MM.1S (cell line): ENCODE measurements around the gene SLC6A12.
"Not testable (repeated sequence)": the region's sequence is repeated elsewhere in the genome, so short reads cannot be mapped to it uniquely, and the experiment has no call there.

Experiments used
- DNase-seq: peaks from one replicate; pipeline ENCODE4 v3.0.0-alpha.2; 2015
- H2AFZ ChIP-seq: fragments of 300-600 bp; sonication (generic); 2 replicates; pipeline ENCODE4 v1.6.0; 2016; ENCODE audit warnings: antibody characterized with exemption, low read length
- H3F3A ChIP-seq: fragments of 300-600 bp; sonication (generic); 2 replicates; pipeline ENCODE4 v1.6.1; 2016; ENCODE audit warnings: mild to moderate bottlenecking, antibody characterized with exemption, low read length, moderate library complexity, mixed read lengths; ENCODE audit not compliant: insufficient read depth
- H3K27ac ChIP-seq: fragments of 300-600 bp; sonication (generic); 2 replicates; pipeline ENCODE4 v1.5.1; 2016; ENCODE audit warnings: mild to moderate bottlenecking, low read length
- H3K27me3 ChIP-seq: fragments of 300-600 bp; sonication (generic); replicated peaks from 2 replicates; pipeline ENCODE4 v1.6.0; 2016; ENCODE audit warnings: low read length; ENCODE audit not compliant: insufficient read depth
- H3K36me3 ChIP-seq: fragments of 300-600 bp; sonication (generic); replicated peaks from 2 replicates; pipeline ENCODE4 v1.6.1; 2016; ENCODE audit warnings: mild to moderate bottlenecking, low read length, mixed read lengths; ENCODE audit not compliant: insufficient read depth
- H3K4me1 ChIP-seq: fragments of 300-600 bp; sonication (generic); 2 replicates; pipeline ENCODE4 v1.6.1; 2016; ENCODE audit warnings: low read length, mixed read lengths
- H3K4me2 ChIP-seq: fragments of 300-600 bp; sonication (generic); 2 replicates; pipeline ENCODE4 v1.6.0; 2016; ENCODE audit warnings: low read depth, low read length
- H3K4me3 ChIP-seq: fragments of 300-600 bp; sonication (generic); 2 replicates; pipeline ENCODE4 v1.5.1; 2016; ENCODE audit warnings: low read length, mixed read lengths
- H3K79me2 ChIP-seq: fragments of 300-600 bp; sonication (generic); 2 replicates; pipeline ENCODE4 v1.6.1; 2016; ENCODE audit warnings: mixed run types, low read length, mixed read lengths
- H3K9ac ChIP-seq: fragments of 300-600 bp; sonication (generic); 2 replicates; pipeline ENCODE4 v1.6.1; 2016; ENCODE audit warnings: low read length, mixed read lengths
- H3K9me2 ChIP-seq: fragments of 300-600 bp; sonication (generic); replicated peaks from 2 replicates; pipeline ENCODE4 v1.6.1; 2016; ENCODE audit warnings: mild to moderate bottlenecking, low read length, mixed read lengths; ENCODE audit not compliant: insufficient read depth
- H3K9me3 ChIP-seq: fragments of 300-600 bp; sonication (generic); replicated peaks from 2 replicates; pipeline ENCODE4 v1.6.1; 2016; ENCODE audit warnings: mild to moderate bottlenecking, low read length, mixed read lengths; ENCODE audit not compliant: insufficient read depth
- H4K20me1 ChIP-seq: fragments of 300-600 bp; sonication (generic); 2 replicates; pipeline ENCODE4 v1.6.1; 2016; ENCODE audit warnings: mild to moderate bottlenecking, low read length, moderate library complexity, mixed read lengths; ENCODE audit not compliant: insufficient read depth
- EZH2 ChIP-seq: fragments of 300-600 bp; sonication (generic); optimal IDR thresholded peaks from 2 replicates; pipeline ENCODE3; 2017; ENCODE audit warnings: low read depth, mild to moderate bottlenecking, antibody characterized with exemption, low read length, mixed read lengths
- EZH2phosphoT487 ChIP-seq: fragments of 300-600 bp; sonication (generic); IDR thresholded peaks from 2 replicates; pipeline ENCODE4 v1.6.1; 2018; ENCODE audit warnings: antibody characterized with exemption, low read length
- TF ChIP-seq, protein P1 (sequence below): fragments of 300-600 bp; sonication (generic); IDR thresholded peaks from 2 replicates; pipeline ENCODE4 v1.5.1; 2016; ENCODE audit warnings: antibody characterized with exemption, low read length, mixed read lengths

SLC6A12 gene

DNA sequence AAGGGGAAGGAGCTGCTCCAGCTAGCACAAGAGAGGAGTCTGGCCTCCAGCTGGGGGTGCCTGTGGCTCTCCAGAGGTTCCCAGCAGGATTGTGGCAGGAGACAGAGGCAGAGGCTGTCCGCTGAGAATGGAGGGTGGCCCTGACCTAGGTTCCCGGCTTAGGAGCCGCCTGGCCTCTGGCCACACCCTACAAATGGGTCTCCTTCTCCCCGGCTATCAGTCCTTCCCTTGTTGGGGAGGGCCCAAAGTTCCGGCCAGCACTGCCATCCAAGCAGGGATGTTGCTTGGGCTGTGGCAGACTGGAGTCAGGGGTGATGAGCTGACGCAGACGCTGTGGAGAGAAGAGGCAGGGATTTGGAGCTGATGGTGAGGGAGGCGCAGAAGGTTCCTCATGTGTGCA is 23.1 kb downstream of the SLC6A12 start:
- no peak overlapping the region for H2AFZ ChIP-seq
- no peak overlapping the region for H3K9ac ChIP-seq
- H3F3A ChIP-seq: no peaks in the 10 kb centered on the region
- H3K27ac ChIP-seq: no peak overlapping the region
- DNase-seq: no peak
- H3K9me2 ChIP-seq: no peaks in the 10 kb centered on the region
- H3K4me1 ChIP-seq: no peaks in the 10 kb centered on the region
- H3K9me3 ChIP-seq: no peaks in the 10 kb centered on the region
- no peak overlapping the region for H3K4me2 ChIP-seq
- H3K27me3 ChIP-seq: peaks cover 61% of the 10 kb centered on the region
- no peaks in the 10 kb centered on the region for H4K20me1 ChIP-seq
- TF ChIP-seq, protein P1, sequence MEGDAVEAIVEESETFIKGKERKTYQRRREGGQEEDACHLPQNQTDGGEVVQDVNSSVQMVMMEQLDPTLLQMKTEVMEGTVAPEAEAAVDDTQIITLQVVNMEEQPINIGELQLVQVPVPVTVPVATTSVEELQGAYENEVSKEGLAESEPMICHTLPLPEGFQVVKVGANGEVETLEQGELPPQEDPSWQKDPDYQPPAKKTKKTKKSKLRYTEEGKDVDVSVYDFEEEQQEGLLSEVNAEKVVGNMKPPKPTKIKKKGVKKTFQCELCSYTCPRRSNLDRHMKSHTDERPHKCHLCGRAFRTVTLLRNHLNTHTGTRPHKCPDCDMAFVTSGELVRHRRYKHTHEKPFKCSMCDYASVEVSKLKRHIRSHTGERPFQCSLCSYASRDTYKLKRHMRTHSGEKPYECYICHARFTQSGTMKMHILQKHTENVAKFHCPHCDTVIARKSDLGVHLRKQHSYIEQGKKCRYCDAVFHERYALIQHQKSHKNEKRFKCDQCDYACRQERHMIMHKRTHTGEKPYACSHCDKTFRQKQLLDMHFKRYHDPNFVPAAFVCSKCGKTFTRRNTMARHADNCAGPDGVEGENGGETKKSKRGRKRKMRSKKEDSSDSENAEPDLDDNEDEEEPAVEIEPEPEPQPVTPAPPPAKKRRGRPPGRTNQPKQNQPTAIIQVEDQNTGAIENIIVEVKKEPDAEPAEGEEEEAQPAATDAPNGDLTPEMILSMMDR: no peak
- TF ChIP-seq EZH2phosphoT487 (no peak), EZH2 (no peak)
- no peak overlapping the region for H3K4me3 ChIP-seq
- no peaks in the 10 kb centered on the region for H3K79me2 ChIP-seq
- H3K36me3 ChIP-seq: no peaks in the 10 kb centered on the region

DNA sequence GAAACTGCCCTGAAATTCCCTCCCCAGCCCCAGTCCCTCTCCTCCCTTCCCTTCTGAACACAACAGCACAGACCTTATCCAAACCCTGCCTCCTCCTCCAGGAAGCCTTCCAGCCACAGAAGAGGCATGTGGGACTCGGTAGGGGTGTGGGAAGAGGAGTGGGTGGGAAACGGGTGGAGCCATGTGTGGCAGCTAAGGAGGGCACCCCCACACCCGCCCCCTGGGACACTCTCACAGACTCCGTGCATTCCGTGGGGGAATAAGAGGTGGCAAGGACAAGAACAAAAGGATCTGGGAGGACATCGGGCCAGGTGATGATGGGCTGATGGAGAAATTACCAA is 24.4 kb downstream of the SLC6A12 start:
- no peak for DNase-seq
- Histone ChIP-seq H3K79me2 (no peaks in the 10 kb centered on the region), H3K27me3 (peaks cover 48% of the 10 kb centered on the region), H3K27ac (no peak overlapping the region), H3K4me3 (no peak overlapping the region), H3K9me3 (no peaks in the 10 kb centered on the region), H2AFZ (no peak overlapping the region), H3K9ac (no peak overlapping the region), H3K4me2 (peak overlapping the region; percentile 97; the same call in 1 of the 2 replicates), H3K4me1 (no peaks in the 10 kb centered on the region), H4K20me1 (no peaks in the 10 kb centered on the region), H3F3A (no peaks in the 10 kb centered on the region), H3K9me2 (no peaks in the 10 kb centered on the region), H3K36me3 (no peaks in the 10 kb centered on the region)
- TF ChIP-seq, protein P1: no peak
- TF ChIP-seq EZH2phosphoT487: no peak
- TF ChIP-seq EZH2: no peak

DNA sequence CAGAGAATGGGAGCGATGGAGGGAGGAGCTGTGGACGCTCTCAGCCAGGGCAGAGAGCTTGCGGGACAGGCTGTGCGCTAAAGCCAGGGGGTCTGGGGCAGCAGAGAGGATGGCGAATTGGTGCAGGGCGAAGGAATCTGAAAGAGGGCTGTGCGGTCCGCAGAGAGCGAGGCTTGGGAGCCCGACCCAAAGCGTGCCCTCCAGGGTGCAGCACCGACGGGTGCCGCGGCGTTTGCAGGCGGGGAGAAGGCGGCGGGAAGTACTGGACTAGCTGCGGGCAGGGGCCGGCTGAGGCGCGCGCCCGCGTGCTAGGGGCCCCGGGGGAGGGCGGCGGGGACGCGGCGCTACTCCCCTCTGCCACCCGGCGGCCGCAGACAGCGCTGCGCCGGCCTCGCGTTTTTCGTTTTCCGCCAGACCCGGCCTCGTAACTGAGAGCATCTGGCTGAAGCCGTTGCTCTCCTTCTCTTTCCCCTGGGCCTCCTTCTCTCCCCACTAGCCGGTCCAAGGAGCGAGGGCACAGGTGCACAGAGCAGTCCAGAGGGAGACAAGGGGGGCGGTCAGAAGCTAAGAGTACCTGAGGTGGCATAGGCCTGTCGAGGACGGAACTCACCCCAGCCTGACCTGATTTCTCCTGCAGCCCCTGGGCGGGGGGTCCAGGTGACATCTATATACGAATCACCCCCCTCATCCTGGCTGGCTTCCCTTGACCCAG is 24.9 kb downstream of the SLC6A12 start:
- Histone ChIP-seq H3K4me2 (peak overlapping the region; percentile 97), H3K9me2 (no peaks in the 10 kb centered on the region), H4K20me1 (no peaks in the 10 kb centered on the region), H3F3A (no peaks in the 10 kb centered on the region), H3K27me3 (peaks cover 43% of the 10 kb centered on the region), H3K9me3 (no peaks in the 10 kb centered on the region), H3K9ac (peak overlapping the region; percentile 29; the same call in 1 of the 2 replicates), H3K27ac (no peak overlapping the region), H3K79me2 (no peaks in the 10 kb centered on the region), H2AFZ (peak overlapping the region; percentile 92), H3K4me3 (peak overlapping the region; percentile 73), H3K36me3 (no peaks in the 10 kb centered on the region), H3K4me1 (no peaks in the 10 kb centered on the region)
- TF ChIP-seq EZH2: no peak
- TF ChIP-seq, protein P1: peak; percentile 62
- peak; percentile 64 for DNase-seq

DNA sequence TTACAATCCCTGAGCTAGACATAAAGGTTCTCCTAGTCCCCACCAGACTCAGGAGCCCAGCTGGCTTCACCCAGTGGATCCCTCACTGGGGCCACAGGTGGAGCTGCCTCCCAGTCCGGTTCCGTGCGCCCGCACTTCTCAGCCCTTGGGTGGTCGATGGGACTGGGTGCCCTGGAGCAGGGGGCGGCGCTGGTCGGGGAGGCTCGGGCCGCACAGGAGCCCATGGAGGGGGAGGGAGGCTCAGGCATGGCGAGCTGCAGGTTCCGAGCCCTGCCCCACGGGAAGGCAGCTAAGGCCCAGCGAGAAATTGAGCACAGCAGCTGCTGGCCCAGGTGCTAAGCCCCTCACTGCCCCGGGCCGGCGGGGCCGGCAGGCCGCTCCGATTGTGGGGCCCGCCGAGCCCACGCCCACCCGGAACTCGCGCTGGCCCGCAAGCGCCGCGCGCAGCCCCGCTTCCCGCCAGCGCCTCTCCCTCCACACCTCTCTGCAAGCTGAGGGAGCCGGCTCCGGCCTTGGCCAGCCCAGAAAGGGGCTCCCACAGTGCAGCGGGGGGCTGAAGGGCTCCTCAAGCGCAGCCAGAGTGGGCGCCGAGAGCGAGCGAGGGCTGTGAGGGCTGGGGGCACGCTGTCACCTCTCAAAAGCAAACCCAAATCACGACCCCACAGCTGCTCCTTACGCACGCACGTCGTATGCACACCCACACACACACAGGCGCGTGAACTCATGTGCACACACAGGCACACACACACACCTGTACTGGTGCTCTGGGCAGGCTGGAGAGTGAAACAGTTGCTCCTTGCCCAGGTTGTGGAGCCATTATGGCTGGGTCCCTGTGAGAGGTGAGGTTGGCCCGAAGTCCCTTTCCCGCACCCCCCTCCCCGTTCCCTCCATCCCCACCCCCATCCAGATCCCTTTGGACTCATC is 25.7 kb downstream of the SLC6A12 start:
- not testable (repeated sequence) for DNase-seq, H3K4me1 ChIP-seq, H3K9me3 ChIP-seq, H3K27ac ChIP-seq, H3K9me2 ChIP-seq, H3F3A ChIP-seq, H3K79me2 ChIP-seq, H3K36me3 ChIP-seq, H4K20me1 ChIP-seq
- H2AFZ ChIP-seq: peak overlapping the region; percentile 92
- peak overlapping the region; percentile 97 for H3K4me2 ChIP-seq
- peaks cover 35% of the 10 kb centered on the region for H3K27me3 ChIP-seq
- peak overlapping the region; percentile 29; the same call in 1 of the 2 replicates for H3K9ac ChIP-seq
- peak overlapping the region; percentile 73 for H3K4me3 ChIP-seq
